B cell (primary cell): ENCODE data around the gene RASL10A.

ENCODE experiments used
- EZH2 ChIP-seq: IDR thresholded peaks from 2 replicates; pipeline ENCODE4 v1.6.1; 2012; ENCODE audit warnings: borderline replicate concordance, low read depth, mild to moderate bottlenecking, moderate library complexity, low read length; ENCODE audit not compliant: insufficient read depth, poor library complexity, severe bottlenecking
- TF ChIP-seq, protein P1 (sequence below): fragments of 200-600 bp; IDR thresholded peaks from one replicate; pipeline ENCODE4 v1.8.0; 2022; ENCODE audit warnings: antibody characterized with exemption, mild to moderate bottlenecking

- TF ChIP-seq EZH2: no peak
- TF ChIP-seq, protein P1, sequence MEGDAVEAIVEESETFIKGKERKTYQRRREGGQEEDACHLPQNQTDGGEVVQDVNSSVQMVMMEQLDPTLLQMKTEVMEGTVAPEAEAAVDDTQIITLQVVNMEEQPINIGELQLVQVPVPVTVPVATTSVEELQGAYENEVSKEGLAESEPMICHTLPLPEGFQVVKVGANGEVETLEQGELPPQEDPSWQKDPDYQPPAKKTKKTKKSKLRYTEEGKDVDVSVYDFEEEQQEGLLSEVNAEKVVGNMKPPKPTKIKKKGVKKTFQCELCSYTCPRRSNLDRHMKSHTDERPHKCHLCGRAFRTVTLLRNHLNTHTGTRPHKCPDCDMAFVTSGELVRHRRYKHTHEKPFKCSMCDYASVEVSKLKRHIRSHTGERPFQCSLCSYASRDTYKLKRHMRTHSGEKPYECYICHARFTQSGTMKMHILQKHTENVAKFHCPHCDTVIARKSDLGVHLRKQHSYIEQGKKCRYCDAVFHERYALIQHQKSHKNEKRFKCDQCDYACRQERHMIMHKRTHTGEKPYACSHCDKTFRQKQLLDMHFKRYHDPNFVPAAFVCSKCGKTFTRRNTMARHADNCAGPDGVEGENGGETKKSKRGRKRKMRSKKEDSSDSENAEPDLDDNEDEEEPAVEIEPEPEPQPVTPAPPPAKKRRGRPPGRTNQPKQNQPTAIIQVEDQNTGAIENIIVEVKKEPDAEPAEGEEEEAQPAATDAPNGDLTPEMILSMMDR: no peak
These were observed 48.7 kb downstream of the RASL10A start for GRCh38 chr22:29266564-29267461.
